ENCODE results near the gene RGMB.

The RGMB gene

GRCh38 chr5:98768160-98768959 lies 5.1 kb upstream of the RGMB start:
- peak; percentile 85 for DNase-seq (ENCODE audit: low read depth, low spot score)

- DNase-seq (ENCODE audit: low read depth, low spot score), result no peak
These were observed 4.6 kb upstream of the RGMB start for GRCh38 chr5:98768960-98769209.

- DNase-seq (ENCODE audit: low read depth, low spot score), result no peak
These were observed 4.1 kb upstream of the RGMB start for GRCh38 chr5:98769210-98769958.

- no peak for DNase-seq (ENCODE audit: low read depth, low spot score)
These were observed 3.6 kb upstream of the RGMB start for GRCh38 chr5:98769959-98770208.

GRCh38 chr5:98770209-98770910 lies 3.1 kb upstream of the RGMB start:
- no peak for DNase-seq (ENCODE audit: low read depth, low spot score)

GRCh38 chr5:98770911-98771322 lies 2.5 kb upstream of the RGMB start:
- DNase-seq (ENCODE audit: low read depth, low spot score), result no peak

GRCh38 chr5:98771382-98772109 lies 1.9 kb upstream of the RGMB start:
- no peak for DNase-seq (ENCODE audit: low read depth, low spot score)

- DNase-seq (ENCODE audit: low read depth, low spot score), result peak; percentile 82
These were observed 849 bp upstream of the RGMB start for GRCh38 chr5:98772415-98773213.

- DNase-seq (ENCODE audit: low read depth, low spot score), result no peak
These were observed 324 bp upstream of the RGMB start for GRCh38 chr5:98773214-98773463.

GRCh38 chr5:98774192-98775033 lies 950 bp downstream of the RGMB start:
- DNase-seq (ENCODE audit: low read depth, low spot score), result no peak

- no peak for DNase-seq (ENCODE audit: low read depth, low spot score)
These were observed 2.0 kb downstream of the RGMB start for GRCh38 chr5:98775246-98776065.

- DNase-seq (ENCODE audit: low read depth, low spot score), result no peak
These were observed 2.7 kb downstream of the RGMB start for GRCh38 chr5:98776066-98776705.

- DNase-seq (ENCODE audit: low read depth, low spot score), result no peak
These were observed 3.8 kb downstream of the RGMB start for GRCh38 chr5:98777295-98777694.

GRCh38 chr5:98779264-98779877 lies 5.9 kb downstream of the RGMB start:
- no peak for DNase-seq (ENCODE audit: low read depth, low spot score)

GRCh38 chr5:98780390-98780789 lies 6.9 kb downstream of the RGMB start:
- no peak for DNase-seq (ENCODE audit: low read depth, low spot score)

GRCh38 chr5:98781520-98781919 lies 8.1 kb downstream of the RGMB start:
- no peak for DNase-seq (ENCODE audit: low read depth, low spot score)

- DNase-seq (ENCODE audit: low read depth, low spot score), result no peak
These were observed 8.5 kb downstream of the RGMB start for GRCh38 chr5:98781964-98782363.

- DNase-seq (ENCODE audit: low read depth, low spot score), result no peak
These were observed 9.7 kb downstream of the RGMB start for GRCh38 chr5:98783051-98783649.

GRCh38 chr5:98784411-98784810 lies 10.9 kb downstream of the RGMB start:
- no peak for DNase-seq (ENCODE audit: low read depth, low spot score)

Measured in iPS DF 19.7 (cell line).